ENCODE results near the gene PHF2. TPM values are rescaled to one million over a fixed set of nuclear protein-coding genes. Genes with fewer than 3 reads are reported as not detected.

PHF2 gene
- total RNA-seq, 1 donor from 2014 or later = 18.8 TPM

GRCh38 chr9:93582550-93582949, 6.2 kb downstream of the PHF2 start:
- no peaks in the 10 kb centered on the region for H3K9me3 ChIP-seq (ENCODE audit: control insufficient read depth in 3 of 3, low read length in 3 of 3)
- H3K4me1 ChIP-seq (ENCODE audit: control insufficient read depth in 3 of 3, insufficient read depth in 3 of 3, low read length in 3 of 3) = peaks cover 54 to 75% (median 70%) of the 10 kb centered on the region in 3 donors
- H3K27me3 ChIP-seq (ENCODE audit: control insufficient read depth in 3 of 3, insufficient read depth in 3 of 3, low read length in 3 of 3) = no peaks in the 10 kb centered on the region
- H3K4me3 ChIP-seq (ENCODE audit: low read length in 3 of 3) = no peak overlapping the region
- H3K36me3 ChIP-seq (ENCODE audit: control insufficient read depth in 3 of 3, insufficient read depth in 3 of 3, low read length in 3 of 3) = no peaks in the 10 kb centered on the region
- peak overlapping the region in 1 of 3 donors; percentile 16 for H3K9ac ChIP-seq (ENCODE audit: low read depth in 1 of 3, low read length in 3 of 3)
- no peak overlapping the region for H3K27ac ChIP-seq (ENCODE audit: low read depth, low read length)

DNA sequence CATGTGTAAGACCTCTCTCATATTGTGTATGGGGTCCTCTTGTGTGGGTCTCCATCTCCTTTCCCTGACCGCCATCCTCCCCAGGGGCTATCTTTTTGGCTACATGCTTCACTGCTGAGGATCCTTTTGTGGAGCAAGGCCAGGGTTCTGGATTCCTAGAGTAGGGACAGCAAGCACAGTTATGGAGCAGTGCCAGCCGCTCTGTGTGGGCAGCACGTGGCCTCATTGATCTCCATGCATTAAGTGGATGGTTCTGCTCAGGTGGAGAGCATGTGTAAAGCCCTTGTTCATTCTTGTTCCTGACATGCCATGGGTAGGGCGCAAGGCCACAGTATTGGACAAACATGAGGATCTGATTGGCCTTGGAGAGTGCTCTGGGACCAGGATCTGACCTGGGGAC, 8.9 kb downstream of the PHF2 start:
- no peaks in the 10 kb centered on the region for H3K27me3 ChIP-seq (ENCODE audit: control insufficient read depth in 3 of 3, insufficient read depth in 3 of 3, low read length in 3 of 3)
- H3K4me1 ChIP-seq (ENCODE audit: control insufficient read depth in 3 of 3, insufficient read depth in 3 of 3, low read length in 3 of 3) = peaks cover 48 to 72% (median 66%) of the 10 kb centered on the region in 3 donors
- no peaks in the 10 kb centered on the region for H3K9me3 ChIP-seq (ENCODE audit: control insufficient read depth in 3 of 3, low read length in 3 of 3)
- no peak overlapping the region for H3K27ac ChIP-seq (ENCODE audit: low read depth, low read length)
- peak overlapping the region in 1 of 3 donors; percentile 1 for H3K9ac ChIP-seq (ENCODE audit: low read depth in 1 of 3, low read length in 3 of 3)
- H3K4me3 ChIP-seq (ENCODE audit: low read length in 3 of 3) = no peak overlapping the region
- no peaks in the 10 kb centered on the region for H3K36me3 ChIP-seq (ENCODE audit: control insufficient read depth in 3 of 3, insufficient read depth in 3 of 3, low read length in 3 of 3)

GRCh38 chr9:93585695-93586094, 9.3 kb downstream of the PHF2 start:
- H3K27me3 ChIP-seq (ENCODE audit: control insufficient read depth in 3 of 3, insufficient read depth in 3 of 3, low read length in 3 of 3) = no peaks in the 10 kb centered on the region
- no peak overlapping the region for H3K4me3 ChIP-seq (ENCODE audit: low read length in 3 of 3)
- H3K9me3 ChIP-seq (ENCODE audit: control insufficient read depth in 3 of 3, low read length in 3 of 3) = no peaks in the 10 kb centered on the region
- H3K27ac ChIP-seq (ENCODE audit: low read depth, low read length) = no peak overlapping the region
- peak overlapping the region in 2 of 3 donors; percentile 4 to 25 for H3K9ac ChIP-seq (ENCODE audit: low read depth in 1 of 3, low read length in 3 of 3)
- peaks cover 46 to 72% (median 68%) of the 10 kb centered on the region in 3 donors for H3K4me1 ChIP-seq (ENCODE audit: control insufficient read depth in 3 of 3, insufficient read depth in 3 of 3, low read length in 3 of 3)
- H3K36me3 ChIP-seq (ENCODE audit: control insufficient read depth in 3 of 3, insufficient read depth in 3 of 3, low read length in 3 of 3) = no peaks in the 10 kb centered on the region

GRCh38 chr9:93586290-93587057, 10.1 kb downstream of the PHF2 start:
- H3K36me3 ChIP-seq (ENCODE audit: control insufficient read depth in 3 of 3, insufficient read depth in 3 of 3, low read length in 3 of 3) = no peaks in the 10 kb centered on the region
- no peaks in the 10 kb centered on the region for H3K27me3 ChIP-seq (ENCODE audit: control insufficient read depth in 3 of 3, insufficient read depth in 3 of 3, low read length in 3 of 3)
- no peaks in the 10 kb centered on the region for H3K9me3 ChIP-seq (ENCODE audit: control insufficient read depth in 3 of 3, low read length in 3 of 3)
- H3K27ac ChIP-seq (ENCODE audit: low read depth, low read length) = no peak overlapping the region
- peak overlapping the region in 2 of 3 donors; percentile 4 to 45 for H3K9ac ChIP-seq (ENCODE audit: low read depth in 1 of 3, low read length in 3 of 3)
- peaks cover 48 to 71% (median 67%) of the 10 kb centered on the region in 3 donors for H3K4me1 ChIP-seq (ENCODE audit: control insufficient read depth in 3 of 3, insufficient read depth in 3 of 3, low read length in 3 of 3)
- H3K4me3 ChIP-seq (ENCODE audit: low read length in 3 of 3) = peak overlapping the region in 1 of 3 donors; percentile 13

- H3K27me3 ChIP-seq (ENCODE audit: control insufficient read depth in 3 of 3, insufficient read depth in 3 of 3, low read length in 3 of 3) = no peaks in the 10 kb centered on the region
- no peak overlapping the region for H3K27ac ChIP-seq (ENCODE audit: low read depth, low read length)
- H3K4me1 ChIP-seq (ENCODE audit: control insufficient read depth in 3 of 3, insufficient read depth in 3 of 3, low read length in 3 of 3) = peaks cover 49 to 67% (median 66%) of the 10 kb centered on the region in 3 donors
- H3K4me3 ChIP-seq (ENCODE audit: low read length in 3 of 3) = no peak overlapping the region
- H3K36me3 ChIP-seq (ENCODE audit: control insufficient read depth in 3 of 3, insufficient read depth in 3 of 3, low read length in 3 of 3) = no peaks in the 10 kb centered on the region
- no peak overlapping the region for H3K9ac ChIP-seq (ENCODE audit: low read depth in 1 of 3, low read length in 3 of 3)
- H3K9me3 ChIP-seq (ENCODE audit: control insufficient read depth in 3 of 3, low read length in 3 of 3) = no peaks in the 10 kb centered on the region
Observed at GRCh38 chr9:93587284-93587650, 10.9 kb downstream of the PHF2 start.

DNA sequence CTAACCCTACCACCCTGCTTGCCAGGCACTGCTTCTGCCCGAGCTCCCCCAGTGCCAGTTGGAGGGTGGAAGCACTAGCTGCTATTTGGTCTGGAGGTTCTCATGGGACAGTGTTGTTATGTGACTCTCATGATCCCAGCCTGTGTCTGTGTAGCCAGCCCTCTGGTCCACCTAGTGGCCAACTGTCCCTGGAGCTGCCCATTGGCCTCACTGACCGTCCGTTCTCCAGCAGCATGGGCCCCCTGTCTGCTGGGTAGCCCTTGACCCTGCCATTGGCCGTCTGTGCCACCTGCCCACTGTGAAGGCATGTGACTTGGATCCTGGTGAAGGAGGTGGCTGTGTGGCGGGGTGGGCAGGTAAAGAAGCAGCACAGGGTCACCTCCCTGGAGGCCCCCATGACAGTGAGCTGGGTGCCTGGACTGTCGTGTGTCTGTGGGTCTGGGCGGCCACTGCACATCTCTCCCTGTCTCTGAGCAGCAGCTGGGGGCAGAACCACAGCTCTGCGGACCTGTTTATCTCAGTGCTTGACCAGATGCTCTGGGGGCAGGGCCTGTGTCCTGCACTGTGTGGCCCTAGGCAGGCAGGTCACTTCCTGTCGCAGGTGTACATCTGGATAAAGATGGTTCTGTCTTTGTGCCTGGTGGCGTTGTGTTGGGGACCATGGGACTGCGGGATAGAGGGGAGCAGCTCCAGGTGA, 11.4 kb downstream of the PHF2 start:
- Histone ChIP-seq H3K4me1 (ENCODE audit: control insufficient read depth in 3 of 3, insufficient read depth in 3 of 3, low read length in 3 of 3) (peaks cover 50 to 68% (median 68%) of the 10 kb centered on the region in 3 donors), H3K27ac (ENCODE audit: low read depth, low read length) (no peak overlapping the region)

GRCh38 chr9:93588641-93589609, 12.5 kb downstream of the PHF2 start:
- H3K9ac ChIP-seq (ENCODE audit: low read depth in 1 of 3, low read length in 3 of 3) = peak overlapping the region in 1 of 3 donors; percentile 45
- H3K27me3 ChIP-seq (ENCODE audit: control insufficient read depth in 3 of 3, insufficient read depth in 3 of 3, low read length in 3 of 3) = no peaks in the 10 kb centered on the region
- no peaks in the 10 kb centered on the region for H3K36me3 ChIP-seq (ENCODE audit: control insufficient read depth in 3 of 3, insufficient read depth in 3 of 3, low read length in 3 of 3)
- peak overlapping the region in 1 of 3 donors; percentile 1 for H3K4me3 ChIP-seq (ENCODE audit: low read length in 3 of 3)
- peaks cover 55 to 72% (median 69%) of the 10 kb centered on the region in 3 donors for H3K4me1 ChIP-seq (ENCODE audit: control insufficient read depth in 3 of 3, insufficient read depth in 3 of 3, low read length in 3 of 3)
- H3K9me3 ChIP-seq (ENCODE audit: control insufficient read depth in 3 of 3, low read length in 3 of 3) = no peaks in the 10 kb centered on the region
- no peak overlapping the region for H3K27ac ChIP-seq (ENCODE audit: low read depth, low read length)

More for the DNA sequence above, 11.4 kb downstream of the PHF2 start:
- Histone ChIP-seq H3K9me3 (ENCODE audit: control insufficient read depth in 3 of 3, low read length in 3 of 3) (no peaks in the 10 kb centered on the region), H3K27me3 (ENCODE audit: control insufficient read depth in 3 of 3, insufficient read depth in 3 of 3, low read length in 3 of 3) (no peaks in the 10 kb centered on the region), H3K9ac (ENCODE audit: low read depth in 1 of 3, low read length in 3 of 3) (no peak overlapping the region), H3K36me3 (ENCODE audit: control insufficient read depth in 3 of 3, insufficient read depth in 3 of 3, low read length in 3 of 3) (no peaks in the 10 kb centered on the region), H3K4me3 (ENCODE audit: low read length in 3 of 3) (no peak overlapping the region)

DNA sequence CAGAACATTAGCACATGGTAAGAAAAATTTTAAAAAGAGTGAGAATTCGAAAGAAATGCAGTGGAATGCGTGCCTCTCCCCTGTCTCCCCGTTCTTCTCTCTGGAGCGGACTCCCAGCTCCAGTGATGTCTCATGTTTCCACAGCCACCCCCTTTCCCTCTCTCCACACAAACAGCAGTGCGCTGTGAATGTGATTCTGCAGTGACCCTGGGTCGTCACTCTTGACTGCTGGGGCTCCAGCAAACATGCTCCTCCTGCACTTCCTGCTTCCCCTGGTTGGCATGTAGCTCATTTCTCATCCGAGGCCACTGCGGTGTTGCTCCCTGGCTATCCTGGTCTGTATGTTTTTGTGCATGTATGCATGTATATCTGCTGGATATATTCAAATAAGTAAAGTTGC, 13.3 kb downstream of the PHF2 start:
- H3K27me3 ChIP-seq (ENCODE audit: control insufficient read depth in 3 of 3, insufficient read depth in 3 of 3, low read length in 3 of 3) = no peaks in the 10 kb centered on the region
- H3K36me3 ChIP-seq (ENCODE audit: control insufficient read depth in 3 of 3, insufficient read depth in 3 of 3, low read length in 3 of 3) = no peaks in the 10 kb centered on the region
- H3K27ac ChIP-seq (ENCODE audit: low read depth, low read length) = no peak overlapping the region
- peak overlapping the region in 1 of 3 donors; percentile 45 for H3K4me3 ChIP-seq (ENCODE audit: low read length in 3 of 3)
- peaks cover 61 to 80% (median 75%) of the 10 kb centered on the region in 3 donors for H3K4me1 ChIP-seq (ENCODE audit: control insufficient read depth in 3 of 3, insufficient read depth in 3 of 3, low read length in 3 of 3)
- H3K9ac ChIP-seq (ENCODE audit: low read depth in 1 of 3, low read length in 3 of 3) = peak overlapping the region in 1 of 3 donors; percentile 45
- no peaks in the 10 kb centered on the region for H3K9me3 ChIP-seq (ENCODE audit: control insufficient read depth in 3 of 3, low read length in 3 of 3)

GRCh38 chr9:93590609-93591234, 14.3 kb downstream of the PHF2 start:
- Histone ChIP-seq H3K4me3 (ENCODE audit: low read length in 3 of 3) (no peak overlapping the region), H3K27me3 (ENCODE audit: control insufficient read depth in 3 of 3, insufficient read depth in 3 of 3, low read length in 3 of 3) (no peaks in the 10 kb centered on the region), H3K27ac (ENCODE audit: low read depth, low read length) (no peak overlapping the region), H3K9me3 (ENCODE audit: control insufficient read depth in 3 of 3, low read length in 3 of 3) (no peaks in the 10 kb centered on the region), H3K4me1 (ENCODE audit: control insufficient read depth in 3 of 3, insufficient read depth in 3 of 3, low read length in 3 of 3) (peaks cover 59 to 76% (median 68%) of the 10 kb centered on the region in 3 donors), H3K36me3 (ENCODE audit: control insufficient read depth in 3 of 3, insufficient read depth in 3 of 3, low read length in 3 of 3) (no peaks in the 10 kb centered on the region), H3K9ac (ENCODE audit: low read depth in 1 of 3, low read length in 3 of 3) (peak overlapping the region in 1 of 3 donors; percentile 45)
